GM12878 (cell line): ENCODE measurements around the gene YEATS4. TPM values are rescaled to one million over a fixed set of nuclear protein-coding genes. Genes with fewer than 3 reads are reported as not detected.

Experiments
- ATAC-seq: fragments of 200-7000 bp; cut with Tn5 transposase; 3 replicates; pipeline ENCODE4 v1.9.1; 2020; ENCODE audit warnings: mild to moderate bottlenecking, moderate library complexity
- BruUV-seq: library from RNA; stranded (reverse); fragments of 400-500 nt; replicated peaks from 2 replicates; lab custom pipeline; 2021; lab: Mats Ljungman, UMichigan
- CTCF ChIA-PET: fragments of 300-600 bp; sonication (Branson Sonifier 250); formaldehyde crosslinking; extraction: SDS; loops from one replicate; lab custom pipeline; 2021; ENCODE audit warnings: inconsistent platforms; lab: Yijun Ruan, JAX
- POLR2A ChIA-PET: fragments of 350-600 bp; formaldehyde crosslinking; extraction: SDS; loops from one replicate; lab custom pipeline; 2021; ENCODE audit warnings: inconsistent platforms; lab: Charles Lee
- RAD21 ChIA-PET: fragments of 300-600 bp; sonication (Branson Sonifier 250); formaldehyde crosslinking; loops from one replicate; lab custom pipeline; 2023; ENCODE audit warnings: antibody characterized with exemption; ENCODE audit not compliant: unreplicated experiment; lab: Charles Lee
- SMC1A ChIA-PET: fragments of 300-600 bp; sonication (Branson Sonifier 250); formaldehyde crosslinking; loops from one replicate; lab custom pipeline; 2023; ENCODE audit not compliant: unreplicated experiment, uncharacterized antibody; lab: Charles Lee
- DNase-seq: peaks from one replicate; pipeline ENCODE4 v3.0.0-alpha.2; 2011; ENCODE audit warnings: low read depth, low spot score
- FAIRE-seq: peaks from 3 replicates; lab custom pipeline; 2011; peaks lifted over from hg19 to GRCh38; lab: Jason Lieb, UNC
- H2AFZ ChIP-seq: 2 replicates; pipeline ENCODE4 v1.6.0; 2011; ENCODE audit warnings: low read depth, low read length, control low read depth; ENCODE audit not compliant: control insufficient read depth
- H3K27ac ChIP-seq: 2 replicates; pipeline ENCODE4 v1.5.1; 2011; ENCODE audit warnings: control low read depth; ENCODE audit not compliant: control insufficient read depth, insufficient read depth
- H3K27me3 ChIP-seq, 2 experiments: replicated peaks in 1 of 2; 2 replicates each; pipeline versions ENCODE4 v1.6.0 to v1.6.1; 2011; ENCODE audit warnings: low read length in 1 of 2; ENCODE audit not compliant: control insufficient read depth in 2 of 2, insufficient read depth in 2 of 2
- H3K36me3 ChIP-seq, 2 experiments: 2 replicates each; pipeline ENCODE4 v1.5.1; 2011; ENCODE audit warnings: low read length in 1 of 2; ENCODE audit not compliant: control insufficient read depth in 2 of 2, insufficient read depth in 2 of 2
- H3K4me1 ChIP-seq: 2 replicates; pipeline ENCODE4 v1.6.1; 2011; ENCODE audit warnings: mild to moderate bottlenecking, low read length, moderate library complexity, mixed read lengths; ENCODE audit not compliant: control insufficient read depth, insufficient read depth
- H3K4me2 ChIP-seq: 2 replicates; pipeline ENCODE4 v1.6.0; 2011; ENCODE audit warnings: control low read depth; ENCODE audit not compliant: control insufficient read depth, insufficient read depth
- H3K4me3 ChIP-seq: fragments of 200-600 bp; sonication (generic); 2 replicates; pipeline ENCODE4 v1.5.1; 2016
- H3K79me2 ChIP-seq: 2 replicates; pipeline ENCODE4 v1.6.0; 2011; ENCODE audit warnings: low read length; ENCODE audit not compliant: control insufficient read depth, insufficient read depth
- H3K9ac ChIP-seq: 2 replicates; pipeline ENCODE4 v1.8.0; 2011; ENCODE audit warnings: low read length, control low read depth, mixed read lengths; ENCODE audit not compliant: control insufficient read depth, insufficient read depth
- H3K9me3 ChIP-seq: replicated peaks from 3 replicates; pipeline ENCODE4 v1.5.1; 2011; ENCODE audit warnings: mild to moderate bottlenecking, low read length; ENCODE audit not compliant: control insufficient read depth, insufficient read depth
- H4K20me1 ChIP-seq: 2 replicates; pipeline ENCODE4 v1.6.0; 2011; ENCODE audit not compliant: control insufficient read depth, insufficient read depth
- ATF7 ChIP-seq: fragments of 450-650 bp; IDR thresholded peaks from 2 replicates; pipeline ENCODE4 v1.6.1; 2016; ENCODE audit warnings: low read depth, mild to moderate bottlenecking
- CHD1 ChIP-seq: IDR thresholded peaks from 2 replicates; pipeline ENCODE4 v1.6.1; 2012; ENCODE audit warnings: low read depth, low read length, improper control_type of control experiment
- FOXM1 ChIP-seq: IDR thresholded peaks from 2 replicates; pipeline ENCODE4 v1.6.1; 2012; ENCODE audit warnings: low read depth, mild to moderate bottlenecking, inconsistent platforms, low read length, moderate library complexity
- SIX5 ChIP-seq: IDR thresholded peaks from 2 replicates; pipeline ENCODE4 v1.6.1; 2011; ENCODE audit warnings: mild to moderate bottlenecking, low read depth, low read length, moderate library complexity; ENCODE audit not compliant: severe bottlenecking
- SMAD1 ChIP-seq: fragments of 450-650 bp; IDR thresholded peaks from 2 replicates; pipeline ENCODE4 v1.6.1; 2018; ENCODE audit warnings: mild to moderate bottlenecking, low read depth; ENCODE audit not compliant: partially characterized antibody
- ZNF622 ChIP-seq: fragments of 450-650 bp; IDR thresholded peaks from 2 replicates; pipeline ENCODE4 v1.6.1; 2017; ENCODE audit warnings: mild to moderate bottlenecking, inconsistent platforms
- WGBS: methylation state at CpG from one replicate; pipeline ENCODE4 v1.1.6; 2016; ENCODE audit warnings: low lambda C conversion rate; ENCODE audit not compliant: insufficient replicate concordance, insufficient coverage; ENCODE audit errors: missing lambda C conversion rate; 5-methylcytosine and 5-hydroxymethylcytosine counted together
- in situ Hi-C: fragments of 300-500 bp; cut with MboI; formaldehyde crosslinking; loops from 9 replicates; pipeline ENCODE4 v1.14.3; 2018; ENCODE audit warnings: mixed read lengths
- intact Hi-C: fragments of 100-400 bp; cut with micrococcal nuclease; formaldehyde crosslinking; loops from one replicate; pipeline ENCODE4 v1.14.2; 2022; ENCODE audit not compliant: unreplicated experiment
- polyA plus RNA-seq, 11 experiments: library from polyadenylated mRNA; depleted of rRNA in 4 of 11; unstranded in 6 of 11; stranded (reverse) in 5 of 11; fragments of >200 nt; fragmentation: Nextera tagmentation in 4 of 11; fragmentation: Illumina TruSeq in 1 of 11; extraction: Ambion mirVana in 4 of 11; extraction: Trizol in 1 of 11; gene quantifications; 1 replicate in 1 of 11; 2 replicates in 10 of 11; pipeline versions ENCODE4 v1.2.1 to v1.2.3, GENCODE V29; 2011 to 2016; ENCODE audit warnings: inconsistent platforms in 2 of 11, missing spikeins in 2 of 11, low read depth in 1 of 11
- total RNA-seq, 4 experiments: library from RNA; depleted of rRNA in 3 of 4; stranded (reverse); fragments of >200 nt in 3 of 4; fragmentation: Illumina TruSeq in 1 of 4; extraction: Trizol in 1 of 4; gene quantifications; 2 replicates each; pipeline versions ENCODE4 v1.2.1 to v1.2.3, GENCODE V29; 2013 to 2021

YEATS4 gene
- total and polyA plus RNA-seq, 10 of the 15 experiments (the other 5 are each of a cell fraction or from before 2014, with no cell fraction given), result 23.8 to 45.4 (median 36.8) TPM

- TF ChIP-seq SMAD1 (no peak), FOXM1 (no peak)
These were observed 72.2 kb downstream of the YEATS4 start (continued) for GRCh38 chr12:69431591-69432222.

- H3K79me2 ChIP-seq, result no peaks in the 10 kb centered on the region
- TF ChIP-seq CHD1, result no peak
- no peak for TF ChIP-seq SIX5
- no peak for TF ChIP-seq ZNF622
- TF ChIP-seq ATF7, result no peak
- DNase-seq (no peak), FAIRE-seq (no peak), ATAC-seq (no peak)
- H3K36me3 ChIP-seq, result no peaks in the 10 kb centered on the region
- ChIA-PET POLR2A (no interaction called here), CTCF (interaction anchor here (0.7 to 0.8 kb wide), 2 partner anchors 33 to 61 kb away, joined by 3 read pairs; no protein-coding TSS in a partner anchor), SMC1A (interaction anchor here (1.2 kb wide), 1 partner anchor 25 kb away, joined by 3 read pairs; no protein-coding TSS in a partner anchor), RAD21 (no interaction called here)
- H3K9me3 ChIP-seq, result no peaks in the 10 kb centered on the region
- H3K4me3 ChIP-seq, result no peak overlapping the region
- no peak overlapping the region for H3K4me2 ChIP-seq
- in situ Hi-C loops (no loop called here), intact Hi-C loops (no loop called here)
- H2AFZ ChIP-seq, result no peak overlapping the region
- H3K27ac ChIP-seq, result no peak overlapping the region
- H3K27me3 ChIP-seq, result no peaks in the 10 kb centered on the region
- H3K9ac ChIP-seq, result no peak overlapping the region
- H4K20me1 ChIP-seq, result no peaks in the 10 kb centered on the region
- no peaks in the 10 kb centered on the region for H3K4me1 ChIP-seq
- no TSS peak for BruUV-seq
- WGBS, result 50% methylated on average over 3 of the region's 3 CpGs
These were observed 74.1 kb downstream of the YEATS4 start for GRCh38 chr12:69433653-69434052.
